Muscle layer of colon (tissue), 2 donors: Measurements from ENCODE around the gene CDKN3.

Source experiments
- H3K27ac ChIP-seq: one replicate; pipeline ENCODE4 v1.7.0; 2013; ENCODE audit warnings: low read depth, mild to moderate bottlenecking, low read length, moderate library complexity
- H3K27me3 ChIP-seq, 2 donors: one replicate each; pipeline ENCODE4 v1.7.0; 2013; ENCODE audit warnings: low read length in 2 of 2, mild to moderate bottlenecking in 2 of 2; ENCODE audit not compliant: insufficient read depth in 2 of 2, control insufficient read depth in 1 of 2
- H3K36me3 ChIP-seq: one replicate; pipeline ENCODE4 v1.7.0; 2013; ENCODE audit warnings: mild to moderate bottlenecking, low read length; ENCODE audit not compliant: insufficient read depth
- H3K4me1 ChIP-seq: one replicate; pipeline ENCODE4 v1.7.0; 2013; ENCODE audit warnings: mild to moderate bottlenecking, low read length; ENCODE audit not compliant: insufficient read depth
- H3K4me3 ChIP-seq, 2 donors: one replicate each; pipeline ENCODE4 v1.7.0; 2013; ENCODE audit warnings: low read length in 2 of 2, low read depth in 1 of 2, mild to moderate bottlenecking in 1 of 2, moderate library complexity in 1 of 2
- H3K9ac ChIP-seq: one replicate; pipeline ENCODE4 v1.7.0; 2013; ENCODE audit warnings: low read length
- H3K9me3 ChIP-seq: one replicate; pipeline ENCODE4 v1.7.0; 2013; ENCODE audit warnings: mild to moderate bottlenecking, low read length
- donor health status: abdominal sarcoma.
- donor health status: Adenocarcinoma of cecum.

CDKN3 gene

GRCh38 chr14:54356172-54356571 is 40.6 kb upstream of the CDKN3 start:
- H3K27me3 ChIP-seq = no peaks in the 10 kb centered on the region
- H3K27ac ChIP-seq = no peak overlapping the region
- no peaks in the 10 kb centered on the region for H3K36me3 ChIP-seq
- H3K4me1 ChIP-seq = no peaks in the 10 kb centered on the region
- no peak overlapping the region for H3K4me3 ChIP-seq
- no peak overlapping the region for H3K9ac ChIP-seq
- no peaks in the 10 kb centered on the region for H3K9me3 ChIP-seq

DNA sequence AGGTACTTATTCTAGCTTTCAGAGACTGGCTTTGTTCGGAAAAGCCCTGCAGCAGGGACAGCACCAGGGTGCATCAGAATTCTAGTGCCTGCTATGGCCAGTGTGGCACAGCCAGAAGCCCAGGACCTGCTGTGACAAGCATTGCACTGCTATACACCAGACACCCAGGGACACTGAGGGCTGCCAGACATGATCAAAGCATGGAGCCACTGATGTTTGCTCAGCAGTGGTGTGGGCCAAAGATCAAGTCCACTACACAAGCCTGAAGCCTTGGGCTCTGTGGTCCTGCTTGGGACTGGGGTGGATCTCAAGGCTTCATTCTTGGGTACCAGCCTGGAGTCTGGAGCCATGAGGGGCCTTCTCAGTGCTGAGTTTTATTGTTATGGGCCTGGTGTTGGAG is 36.1 kb upstream of the CDKN3 start:
- H3K27ac ChIP-seq = no peak overlapping the region
- H3K9ac ChIP-seq = no peak overlapping the region
- H3K36me3 ChIP-seq = no peaks in the 10 kb centered on the region
- H3K4me3 ChIP-seq = no peak overlapping the region
- no peaks in the 10 kb centered on the region for H3K4me1 ChIP-seq
- H3K9me3 ChIP-seq = no peaks in the 10 kb centered on the region
- no peaks in the 10 kb centered on the region for H3K27me3 ChIP-seq

GRCh38 chr14:54362089-54362504 is 34.7 kb upstream of the CDKN3 start:
- no peak overlapping the region for H3K4me3 ChIP-seq
- no peaks in the 10 kb centered on the region for H3K9me3 ChIP-seq
- no peaks in the 10 kb centered on the region for H3K27me3 ChIP-seq
- H3K27ac ChIP-seq = no peak overlapping the region
- H3K4me1 ChIP-seq = no peaks in the 10 kb centered on the region
- no peak overlapping the region for H3K9ac ChIP-seq
- no peaks in the 10 kb centered on the region for H3K36me3 ChIP-seq

- no peak overlapping the region for H3K4me3 ChIP-seq
- no peaks in the 10 kb centered on the region for H3K27me3 ChIP-seq
- H3K27ac ChIP-seq = no peak overlapping the region
- no peaks in the 10 kb centered on the region for H3K36me3 ChIP-seq
- no peaks in the 10 kb centered on the region for H3K9me3 ChIP-seq
- no peaks in the 10 kb centered on the region for H3K4me1 ChIP-seq
- no peak overlapping the region for H3K9ac ChIP-seq
Measured at GRCh38 chr14:54362759-54363437, 33.9 kb upstream of the CDKN3 start.

GRCh38 chr14:54364555-54365415 is 32.0 kb upstream of the CDKN3 start:
- no peaks in the 10 kb centered on the region for H3K27me3 ChIP-seq
- H3K36me3 ChIP-seq = no peaks in the 10 kb centered on the region
- no peak overlapping the region for H3K4me3 ChIP-seq
- no peak overlapping the region for H3K27ac ChIP-seq
- H3K9me3 ChIP-seq = no peaks in the 10 kb centered on the region
- no peaks in the 10 kb centered on the region for H3K4me1 ChIP-seq
- no peak overlapping the region for H3K9ac ChIP-seq

DNA sequence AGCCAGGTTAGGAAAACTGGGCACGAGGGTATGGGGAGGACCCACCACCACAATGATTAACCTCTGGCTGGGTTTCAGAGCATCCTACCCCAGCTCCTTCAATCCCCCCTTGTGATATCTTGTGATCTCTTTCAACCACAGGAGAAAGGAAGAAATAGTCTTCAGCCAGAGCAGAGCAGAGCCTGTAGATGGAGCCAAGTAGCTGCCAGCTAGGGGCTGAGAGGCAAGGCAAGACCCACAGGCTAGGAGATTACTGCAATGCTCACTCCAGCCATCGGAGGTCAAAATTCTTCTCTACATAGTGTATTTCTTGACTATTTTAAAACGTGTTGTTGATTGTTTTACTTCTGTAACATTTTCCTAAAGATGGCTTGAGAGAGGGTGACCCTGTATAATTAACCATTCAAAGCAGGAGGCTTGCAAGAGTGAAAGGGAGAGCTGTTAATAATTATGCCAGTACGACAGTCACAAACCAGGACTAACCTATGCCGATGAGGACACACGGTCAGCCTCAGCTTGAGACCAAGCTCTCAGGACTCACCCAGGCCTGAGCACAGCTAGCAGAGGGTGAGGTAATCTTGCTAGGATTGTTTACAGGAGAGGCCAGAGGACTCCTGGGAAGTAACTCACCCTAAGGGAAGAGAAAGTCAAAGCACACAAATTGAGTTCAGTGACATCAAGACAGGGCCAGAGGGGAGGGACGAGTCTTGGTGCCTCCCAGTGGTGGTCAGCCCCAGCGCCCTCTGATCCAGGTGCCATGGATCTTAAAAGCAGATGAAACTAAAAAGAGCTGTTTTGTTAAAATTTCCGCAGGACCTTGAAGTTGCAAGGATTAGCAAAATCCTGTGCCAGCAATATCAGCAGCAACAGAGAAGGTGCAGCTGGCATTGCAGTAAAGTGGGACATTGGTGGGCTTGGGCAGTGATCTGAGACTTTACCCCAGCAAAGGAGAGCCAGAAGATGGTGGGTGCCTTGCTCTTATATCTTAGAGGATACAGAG is 29.8 kb upstream of the CDKN3 start:
- Histone ChIP-seq H3K27me3 (no peaks in the 10 kb centered on the region), H3K4me3 (no peak overlapping the region), H3K36me3 (no peaks in the 10 kb centered on the region), H3K4me1 (no peaks in the 10 kb centered on the region), H3K9ac (no peak overlapping the region), H3K9me3 (no peaks in the 10 kb centered on the region), H3K27ac (no peak overlapping the region)

- no peaks in the 10 kb centered on the region for H3K4me1 ChIP-seq
- H3K27me3 ChIP-seq = no peaks in the 10 kb centered on the region
- no peak overlapping the region for H3K4me3 ChIP-seq
- no peak overlapping the region for H3K9ac ChIP-seq
- H3K36me3 ChIP-seq = no peaks in the 10 kb centered on the region
- no peak overlapping the region for H3K27ac ChIP-seq
- H3K9me3 ChIP-seq = no peaks in the 10 kb centered on the region
Measured at GRCh38 chr14:54368291-54368690, 28.5 kb upstream of the CDKN3 start.

- Histone ChIP-seq H3K27ac (no peak overlapping the region), H3K4me1 (no peaks in the 10 kb centered on the region), H3K36me3 (no peaks in the 10 kb centered on the region), H3K9me3 (no peaks in the 10 kb centered on the region), H3K9ac (no peak overlapping the region), H3K27me3 (no peaks in the 10 kb centered on the region), H3K4me3 (no peak overlapping the region)
Measured at GRCh38 chr14:54369343-54369742, 27.5 kb upstream of the CDKN3 start.

DNA sequence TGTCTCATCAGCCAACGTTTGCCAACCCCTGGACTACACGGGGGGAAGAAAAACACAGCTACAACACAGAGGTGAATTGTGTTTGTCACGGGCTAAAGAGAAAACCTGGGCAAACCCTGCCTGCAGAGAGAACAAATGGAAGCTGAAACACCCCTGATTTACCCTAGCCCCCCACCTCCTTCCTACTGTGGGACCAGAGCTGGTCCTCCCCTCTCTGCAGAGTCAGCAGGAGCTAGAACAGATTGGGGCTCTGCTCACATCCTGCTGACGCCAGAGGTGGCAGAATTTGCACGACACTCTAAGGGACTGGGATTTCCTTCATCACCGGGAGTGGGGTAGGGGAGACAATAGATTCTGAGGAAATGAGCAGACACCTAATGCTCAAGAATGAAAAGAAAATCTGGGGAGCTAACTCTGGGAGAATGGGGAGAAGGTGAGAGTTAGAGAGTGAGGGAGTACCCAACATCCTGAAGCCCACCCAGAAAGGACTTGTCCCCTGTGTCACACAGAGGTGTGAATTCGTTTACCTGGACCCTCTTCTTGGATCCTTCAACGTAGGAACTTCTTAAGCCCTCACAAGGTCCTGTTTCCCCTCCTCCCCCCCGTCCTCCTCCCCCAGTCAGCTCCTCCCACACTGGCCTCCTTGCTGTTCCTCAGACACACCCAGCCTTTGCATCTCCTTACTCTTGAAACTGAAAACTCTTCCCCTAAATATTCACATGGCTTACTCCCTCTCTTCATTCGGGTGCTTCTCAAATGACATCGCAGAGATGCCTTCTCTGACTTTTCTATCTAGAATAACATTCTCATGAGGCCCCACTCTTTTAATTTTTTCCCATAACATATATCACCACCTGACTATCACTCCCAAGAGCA is 26.2 kb upstream of the CDKN3 start:
- Histone ChIP-seq H3K27me3 (no peaks in the 10 kb centered on the region), H3K4me3 (no peak overlapping the region), H3K9ac (no peak overlapping the region), H3K36me3 (no peaks in the 10 kb centered on the region), H3K9me3 (no peaks in the 10 kb centered on the region), H3K27ac (no peak overlapping the region), H3K4me1 (no peaks in the 10 kb centered on the region)

DNA sequence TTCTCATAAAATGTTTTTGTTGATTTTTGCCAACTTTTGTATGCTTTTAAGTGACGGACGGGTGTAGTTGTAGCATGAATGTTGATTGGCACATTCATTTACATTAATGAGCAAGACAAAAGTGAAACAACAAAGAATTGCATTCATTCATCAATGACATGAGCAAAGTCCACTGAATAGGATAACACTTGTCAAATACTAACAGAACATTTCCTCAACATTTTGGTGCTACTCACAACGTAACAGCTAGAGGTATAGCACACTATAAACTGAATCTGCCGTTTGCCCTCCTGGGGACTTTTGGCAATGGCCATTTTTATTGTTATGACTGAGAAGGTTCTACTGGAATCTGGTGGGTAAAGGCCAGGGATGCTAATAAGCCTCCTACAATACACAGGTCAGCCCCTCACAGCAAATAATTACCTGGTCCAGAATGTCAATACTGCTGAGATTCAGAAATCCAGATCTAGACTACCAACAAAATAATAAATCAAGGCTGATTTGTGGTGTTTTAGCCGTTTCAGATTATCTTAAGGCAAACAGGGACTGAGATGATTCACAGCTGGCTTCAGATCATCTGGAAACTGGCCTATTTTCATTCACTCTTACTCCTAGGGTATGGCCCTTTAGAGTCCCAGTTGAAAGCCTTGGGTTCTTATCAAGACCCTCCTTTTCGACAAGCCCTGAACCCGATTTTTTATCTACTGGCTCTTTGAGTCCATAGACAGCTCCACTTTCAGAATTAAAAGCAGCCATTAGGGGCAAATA is 22.5 kb upstream of the CDKN3 start:
- Histone ChIP-seq H3K27ac (no peak overlapping the region), H3K4me3 (no peak overlapping the region), H3K36me3 (no peaks in the 10 kb centered on the region), H3K4me1 (no peaks in the 10 kb centered on the region), H3K27me3 (no peaks in the 10 kb centered on the region), H3K9me3 (no peaks in the 10 kb centered on the region), H3K9ac (no peak overlapping the region)
